Stromal cell of bone marrow (primary cell): ENCODE measurements around the gene DMKN.
"Not testable (repeated sequence)": the region's sequence is repeated elsewhere in the genome, so short reads cannot be mapped to it uniquely, and the experiment has no call there.

Experiments
- DNase-seq: peaks from one replicate; pipeline ENCODE4 v3.0.0-alpha.2; 2012; ENCODE audit warnings: low read depth

The DMKN gene

DNA sequence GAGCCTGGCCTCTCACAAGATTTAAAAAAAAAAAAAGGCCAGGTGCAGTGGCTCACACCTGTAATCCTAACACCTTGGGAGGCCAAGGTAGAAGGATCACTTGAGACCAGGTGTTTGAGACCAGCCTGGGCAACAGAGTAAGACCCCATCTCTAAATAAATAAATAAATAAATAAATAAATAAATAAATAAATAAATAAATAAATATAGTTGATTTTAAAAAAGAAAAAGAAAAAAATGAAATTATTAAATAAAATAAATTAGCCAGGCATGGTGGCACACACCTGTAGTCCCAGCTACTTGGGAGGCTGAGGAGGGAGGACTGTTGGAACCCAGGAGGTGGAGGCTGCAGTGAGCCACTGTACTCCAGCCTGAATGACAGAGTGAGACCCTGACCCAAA, 51.7 kb downstream of the DMKN start:
- not testable (repeated sequence) for DNase-seq

DNA sequence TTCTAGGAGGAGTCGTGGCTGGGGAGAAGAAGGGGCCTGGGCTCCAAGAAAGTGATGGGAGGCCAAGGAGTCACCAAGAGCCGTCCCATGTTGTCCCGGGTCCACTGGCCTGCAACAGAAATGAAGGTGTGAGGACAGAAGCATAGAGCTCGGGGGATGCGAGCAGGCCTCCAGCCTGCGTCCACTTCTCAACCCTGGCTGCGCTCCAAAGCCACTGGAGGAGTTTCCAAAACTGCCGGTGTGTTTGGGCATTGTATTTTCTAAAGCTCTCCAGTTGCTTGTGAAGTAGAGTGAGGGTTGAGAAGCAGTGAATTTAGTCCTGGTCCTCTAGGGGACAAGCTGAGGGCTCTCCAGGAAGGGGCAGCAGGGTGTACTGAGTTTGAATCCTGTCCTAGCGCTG, 52.4 kb downstream of the DMKN start:
- no peak for DNase-seq

DNA sequence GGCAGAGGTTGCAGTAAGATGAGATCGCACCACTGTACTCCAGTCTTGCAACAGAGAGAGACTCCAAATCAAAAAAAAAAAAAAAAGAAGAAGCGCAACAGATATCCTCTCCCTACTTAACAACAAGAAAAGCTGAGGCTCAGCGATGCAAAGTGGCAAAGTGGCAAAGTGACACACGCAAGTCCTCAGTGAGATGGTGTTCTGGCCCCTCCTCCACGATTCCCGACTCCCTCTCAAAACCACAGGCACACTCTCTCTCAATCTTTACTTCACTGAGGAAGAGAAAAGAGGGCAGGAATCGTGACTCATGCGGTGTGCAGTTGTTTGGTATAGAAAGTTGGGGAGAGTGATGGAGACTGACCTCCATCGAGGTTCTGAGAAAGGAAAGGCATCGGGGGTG, 52.8 kb downstream of the DMKN start:
- DNase-seq: no peak

DNA sequence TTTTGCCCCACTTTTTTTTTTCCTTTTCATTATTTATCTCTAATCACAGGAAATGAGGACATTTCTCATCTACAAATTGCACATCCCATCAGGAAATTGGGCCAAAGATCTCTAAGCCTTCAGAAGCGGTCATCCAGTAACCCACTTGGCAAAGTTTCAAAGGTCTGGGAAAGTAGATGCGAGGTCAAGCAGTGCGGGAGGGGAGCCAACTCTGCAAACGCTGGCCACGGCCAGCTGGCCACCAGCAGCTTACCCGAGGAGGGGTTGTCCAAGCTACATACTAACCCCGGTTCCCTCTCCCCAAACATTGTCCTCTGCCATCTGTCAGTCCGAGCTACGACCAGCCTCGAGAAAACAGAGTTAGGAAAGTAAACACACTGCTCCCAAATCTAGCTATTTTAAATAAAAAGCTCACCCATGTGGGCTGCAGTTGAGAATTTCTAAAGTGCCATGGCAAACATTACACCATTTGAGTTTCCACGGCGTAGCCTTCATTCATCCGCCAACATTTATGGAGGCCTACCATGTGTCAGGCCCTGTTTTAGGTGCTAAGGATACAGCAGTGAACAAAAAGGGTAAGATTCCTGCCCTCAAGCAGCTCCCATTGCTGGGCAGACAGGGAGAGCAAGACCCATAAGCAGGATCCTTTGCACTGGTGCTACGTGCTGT, 53.9 kb downstream of the DMKN start:
- DNase-seq: no peak

DNA sequence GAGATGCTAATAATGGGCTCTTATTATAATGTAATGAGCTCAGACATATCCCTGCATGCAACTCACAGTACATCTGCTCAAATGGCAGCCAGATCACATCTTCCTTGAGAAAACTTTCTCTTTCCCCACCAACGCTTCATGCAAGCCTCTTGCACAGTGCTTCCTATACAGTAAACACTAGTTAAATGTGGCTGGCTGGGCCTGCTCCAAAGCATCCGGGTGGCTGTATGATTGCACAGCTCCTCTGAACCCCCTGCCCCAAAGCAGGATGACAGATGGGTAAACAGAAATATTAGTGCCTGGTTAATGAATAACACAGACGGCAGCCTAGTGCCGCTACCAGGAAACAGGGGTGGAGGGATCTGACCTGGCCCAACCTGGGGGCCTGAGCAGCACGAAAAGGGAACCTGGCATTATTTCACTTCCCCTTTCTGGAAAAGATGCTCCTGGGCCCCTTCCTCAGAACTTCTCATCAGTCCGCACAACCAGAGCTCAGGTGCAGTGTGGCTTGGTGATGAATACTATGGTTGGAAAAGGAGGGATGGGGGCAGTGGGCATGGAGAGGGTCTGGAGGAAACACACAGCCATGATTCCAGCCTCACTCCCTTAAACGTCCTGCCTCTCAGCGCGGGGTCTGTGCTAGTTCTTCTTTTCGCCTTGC, 54.6 kb downstream of the DMKN start:
- DNase-seq: no peak

DNA sequence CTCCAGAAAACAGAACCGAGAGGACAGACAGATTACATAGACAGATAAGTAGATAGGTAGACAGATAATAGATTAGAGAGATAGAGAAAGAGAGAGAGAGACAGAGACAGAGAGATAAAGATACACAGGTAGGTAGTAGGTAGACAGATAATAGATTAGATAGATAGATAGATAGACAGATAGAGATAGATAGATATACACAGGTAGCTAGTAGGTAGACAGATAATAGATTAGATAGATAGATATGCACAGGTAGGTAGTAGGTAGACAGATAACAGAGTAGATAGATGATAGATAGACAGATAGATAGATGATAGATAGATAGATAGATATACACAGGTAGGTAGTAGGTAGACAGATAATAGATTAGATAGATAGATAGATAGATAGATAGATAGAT, 55.3 kb downstream of the DMKN start:
- DNase-seq: no peak

DNA sequence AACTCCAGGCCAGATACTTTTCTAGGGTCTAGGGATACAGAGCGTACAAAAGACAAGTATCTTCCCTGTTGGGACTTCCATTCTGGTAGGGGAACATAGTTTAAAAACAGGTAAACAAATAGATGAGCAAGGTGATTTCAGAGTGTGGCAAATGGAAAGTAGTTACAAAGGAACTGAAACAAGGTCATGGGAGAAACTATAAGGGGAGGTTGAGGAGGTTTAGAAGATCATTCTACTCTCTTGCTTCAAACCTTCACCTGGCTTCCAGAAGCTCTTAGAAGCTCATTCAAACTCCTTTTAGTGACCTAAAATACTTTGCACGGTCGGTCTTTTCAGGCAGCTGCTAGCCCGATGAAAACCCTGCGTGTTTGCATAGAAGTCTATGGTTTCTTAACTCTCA, 56.3 kb downstream of the DMKN start:
- no peak for DNase-seq

DNA sequence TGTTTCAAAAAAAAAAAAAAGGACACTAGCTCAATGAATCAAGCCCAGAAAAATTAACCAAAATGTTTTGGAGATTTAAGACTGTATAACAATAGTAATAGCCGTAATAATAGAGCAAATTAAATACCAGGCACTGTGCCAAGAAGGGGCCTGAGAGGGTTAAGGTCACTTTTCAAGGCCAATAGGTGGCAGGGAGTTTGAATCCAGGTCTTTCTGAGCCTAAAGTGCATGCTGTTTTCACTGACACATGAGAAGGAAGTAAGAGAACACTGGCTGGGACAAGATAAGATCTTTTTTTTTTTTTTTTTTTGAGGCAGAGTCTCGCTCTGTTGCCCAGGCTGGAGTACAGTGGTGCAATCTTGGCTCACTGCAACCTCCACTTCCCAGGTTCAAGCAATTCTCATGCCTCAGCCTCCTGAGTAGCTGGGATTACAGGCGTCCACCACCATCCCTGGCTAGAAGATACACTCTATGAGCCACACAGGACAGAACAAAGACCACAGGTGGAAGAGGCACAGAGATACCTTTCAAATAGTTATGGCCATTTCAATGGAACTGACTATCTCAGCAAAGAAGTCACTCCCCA, 57.7 kb downstream of the DMKN start:
- DNase-seq: no peak

DNA sequence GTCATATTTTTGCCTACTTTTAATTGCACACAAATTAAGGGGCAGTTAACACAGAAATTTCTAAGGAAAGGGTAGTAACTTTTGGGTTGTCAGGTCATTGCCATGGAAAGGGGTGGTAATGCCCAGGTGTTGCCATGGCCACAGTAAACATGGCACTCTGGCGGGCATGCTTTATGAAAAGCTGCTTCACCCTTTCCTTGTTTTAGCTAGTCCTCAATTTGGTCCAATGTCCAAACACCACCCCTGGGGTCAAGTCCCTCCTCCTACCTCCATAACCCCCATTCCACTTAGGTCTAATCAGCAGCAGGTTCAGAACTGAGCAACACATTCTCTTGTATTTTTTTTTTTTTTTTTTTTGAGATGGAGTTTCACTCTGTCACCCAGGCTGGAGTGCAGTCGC, 58.8 kb downstream of the DMKN start:
- no peak for DNase-seq

DNA sequence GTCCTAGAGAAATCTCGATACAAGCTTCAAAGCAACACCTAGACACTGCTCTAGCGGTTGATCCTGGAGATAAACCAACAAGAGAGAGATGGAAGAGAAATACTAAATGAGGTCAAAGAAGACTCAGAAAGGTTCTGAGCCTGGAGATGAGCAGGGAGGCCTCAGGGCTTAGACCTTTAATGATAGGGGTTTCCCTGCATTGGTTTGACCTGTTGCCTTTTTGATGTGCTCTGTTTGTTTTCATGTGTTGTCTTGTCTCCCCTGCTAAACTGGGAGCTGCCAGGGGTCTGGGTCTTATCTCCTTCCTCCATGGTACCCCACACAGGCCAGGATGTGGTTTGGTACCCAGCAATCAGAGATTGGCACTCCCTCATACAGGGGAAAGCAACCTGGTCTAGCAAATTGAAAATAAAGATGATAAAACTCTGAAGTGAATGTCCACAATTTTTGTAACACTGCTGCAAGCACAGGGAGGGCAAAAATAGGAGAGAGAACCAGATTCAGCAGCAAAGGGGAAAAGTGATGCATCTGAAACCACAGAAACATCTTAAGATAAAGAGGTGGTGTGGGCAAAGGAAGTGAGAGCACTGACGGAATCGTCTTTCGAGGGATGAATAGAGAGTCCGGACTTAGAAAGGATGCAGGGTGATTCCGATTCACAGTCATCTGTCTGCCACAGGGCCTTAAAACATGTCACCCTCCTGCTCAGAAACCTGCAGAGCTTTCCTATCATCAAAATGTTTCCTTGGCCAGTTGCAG, 61.9 kb downstream of the DMKN start:
- DNase-seq: no peak

DNA sequence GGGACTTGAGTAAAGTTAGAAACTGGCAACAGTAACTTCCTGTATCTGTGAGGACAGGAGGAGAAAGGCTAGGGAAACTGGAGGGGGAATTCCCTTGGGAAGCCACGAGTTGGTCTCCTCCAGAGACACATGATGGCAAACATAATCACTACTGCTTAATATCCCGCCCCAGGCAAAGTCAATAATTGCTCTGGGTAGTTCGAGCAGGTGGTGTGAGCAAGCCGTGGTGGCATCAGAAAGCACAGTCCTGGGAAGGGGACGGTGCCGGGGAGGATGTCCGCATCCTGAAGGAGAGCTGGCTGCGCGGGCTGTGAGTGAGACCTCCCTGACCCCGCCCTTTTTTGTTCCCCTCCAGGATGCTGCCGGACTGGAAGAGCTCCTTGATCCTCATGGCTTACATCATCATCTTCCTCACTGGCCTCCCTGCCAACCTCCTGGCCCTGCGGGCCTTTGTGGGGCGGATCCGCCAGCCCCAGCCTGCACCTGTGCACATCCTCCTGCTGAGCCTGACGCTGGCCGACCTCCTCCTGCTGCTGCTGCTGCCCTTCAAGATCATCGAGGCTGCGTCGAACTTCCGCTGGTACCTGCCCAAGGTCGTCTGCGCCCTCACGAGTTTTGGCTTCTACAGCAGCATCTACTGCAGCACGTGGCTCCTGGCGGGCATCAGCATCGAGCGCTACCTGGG, 63.9 kb downstream of the DMKN start:
- DNase-seq: no peak

DNA sequence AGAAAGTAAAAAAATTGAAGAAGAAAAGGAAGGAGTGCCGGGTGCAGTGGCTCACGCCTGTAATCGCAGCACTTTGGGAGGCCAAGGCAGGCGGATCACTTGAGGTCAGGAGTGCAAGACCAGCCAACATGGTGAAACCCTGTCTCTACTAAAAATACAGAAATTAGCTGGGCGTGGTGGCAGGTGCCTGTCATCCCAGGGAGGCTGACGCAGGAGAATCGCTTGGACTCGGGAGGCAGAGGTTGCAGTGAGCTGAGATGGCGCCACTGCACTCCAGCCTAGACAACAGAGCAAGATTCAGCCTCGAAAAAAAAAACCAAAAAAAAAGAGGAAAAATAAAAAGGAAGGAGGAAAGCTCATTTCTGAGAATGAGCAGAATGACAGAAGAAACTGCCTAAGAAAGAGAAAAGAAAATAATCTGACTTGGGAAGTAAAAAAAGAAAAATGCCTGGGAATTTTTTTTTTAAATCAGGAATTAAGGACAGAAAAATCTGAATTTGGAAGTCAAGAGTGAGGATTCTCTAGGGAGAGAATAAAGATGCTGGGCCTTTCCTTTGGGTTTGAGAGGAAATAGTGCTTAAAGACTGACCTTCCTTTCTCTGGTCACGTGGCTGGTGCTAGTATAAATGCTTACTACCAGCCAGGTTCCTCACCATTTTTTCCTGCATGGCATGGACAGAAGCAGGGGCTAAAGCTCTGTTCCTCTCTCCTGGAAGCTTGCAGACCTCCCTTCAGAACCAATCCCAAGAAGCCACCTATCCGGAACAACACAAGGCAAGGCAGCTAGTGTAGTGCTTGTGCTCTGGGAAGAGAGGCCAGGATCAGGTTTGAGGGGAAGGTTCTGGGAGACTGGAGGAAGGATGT, 65.6 kb downstream of the DMKN start, which contains the start of gene FFAR2:
TSS of gene FFAR2 (plus strand) at position 652 of the 864 bp plus-strand sequence. CDS start 1,458 bp downstream, outside the sequence.
- no peak for DNase-seq
